OCI-LY7 (cell line): ENCODE data around the gene FCMR.

Experiments used
- EZH2phosphoT487 ChIP-seq: fragments of 200-600 bp; sonication (generic); IDR thresholded peaks from 2 replicates; pipeline ENCODE4 v1.6.1; 2018; ENCODE audit warnings: low read depth, borderline replicate concordance, mild to moderate bottlenecking, mixed run types, antibody characterized with exemption, low read length, moderate library complexity, mixed read lengths
- TF ChIP-seq, protein P1 (sequence below): fragments of 200-600 bp; sonication (generic); conservative IDR thresholded peaks from 2 replicates; pipeline ENCODE4 v1.5.1; 2014; ENCODE audit warnings: mild to moderate bottlenecking, antibody characterized with exemption, low read length, moderate library complexity, mixed read lengths

DNA sequence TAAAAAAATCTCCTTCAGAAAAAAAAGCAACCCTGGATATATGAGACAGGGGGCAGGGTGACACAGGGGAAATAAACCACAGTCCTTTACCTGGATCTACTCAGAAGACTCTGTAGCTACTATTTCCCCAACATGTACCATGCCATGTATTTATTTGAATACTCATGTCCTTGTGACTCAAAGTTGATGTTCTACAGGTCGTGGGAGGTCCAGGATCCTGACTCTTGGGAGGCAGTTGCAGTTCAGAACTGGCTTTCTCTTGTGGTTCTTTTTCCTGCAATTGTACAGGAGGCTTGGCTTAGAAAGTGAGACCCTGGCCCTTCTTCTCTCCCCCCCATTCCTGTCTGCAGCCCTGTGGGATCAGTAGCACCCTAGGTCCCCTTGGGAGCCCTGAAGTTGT, 30.3 kb downstream of the FCMR start:
- TF ChIP-seq, protein P1, sequence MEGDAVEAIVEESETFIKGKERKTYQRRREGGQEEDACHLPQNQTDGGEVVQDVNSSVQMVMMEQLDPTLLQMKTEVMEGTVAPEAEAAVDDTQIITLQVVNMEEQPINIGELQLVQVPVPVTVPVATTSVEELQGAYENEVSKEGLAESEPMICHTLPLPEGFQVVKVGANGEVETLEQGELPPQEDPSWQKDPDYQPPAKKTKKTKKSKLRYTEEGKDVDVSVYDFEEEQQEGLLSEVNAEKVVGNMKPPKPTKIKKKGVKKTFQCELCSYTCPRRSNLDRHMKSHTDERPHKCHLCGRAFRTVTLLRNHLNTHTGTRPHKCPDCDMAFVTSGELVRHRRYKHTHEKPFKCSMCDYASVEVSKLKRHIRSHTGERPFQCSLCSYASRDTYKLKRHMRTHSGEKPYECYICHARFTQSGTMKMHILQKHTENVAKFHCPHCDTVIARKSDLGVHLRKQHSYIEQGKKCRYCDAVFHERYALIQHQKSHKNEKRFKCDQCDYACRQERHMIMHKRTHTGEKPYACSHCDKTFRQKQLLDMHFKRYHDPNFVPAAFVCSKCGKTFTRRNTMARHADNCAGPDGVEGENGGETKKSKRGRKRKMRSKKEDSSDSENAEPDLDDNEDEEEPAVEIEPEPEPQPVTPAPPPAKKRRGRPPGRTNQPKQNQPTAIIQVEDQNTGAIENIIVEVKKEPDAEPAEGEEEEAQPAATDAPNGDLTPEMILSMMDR: no peak
- no peak for TF ChIP-seq EZH2phosphoT487
